NOMO-1 treated with DMSO at 0.1 percent for 48 hours (cell line): ENCODE results near the gene SHROOM1.
"Not testable (repeated sequence)": the region's sequence is repeated elsewhere in the genome, so short reads cannot be mapped to it uniquely, and the experiment has no call there.

Experiments used
- DNase-seq: peaks from one replicate; lab custom pipeline; 2025; ENCODE audit not compliant: unreplicated experiment; lab: John Stamatoyannopoulos, UW

SHROOM1 gene

DNA sequence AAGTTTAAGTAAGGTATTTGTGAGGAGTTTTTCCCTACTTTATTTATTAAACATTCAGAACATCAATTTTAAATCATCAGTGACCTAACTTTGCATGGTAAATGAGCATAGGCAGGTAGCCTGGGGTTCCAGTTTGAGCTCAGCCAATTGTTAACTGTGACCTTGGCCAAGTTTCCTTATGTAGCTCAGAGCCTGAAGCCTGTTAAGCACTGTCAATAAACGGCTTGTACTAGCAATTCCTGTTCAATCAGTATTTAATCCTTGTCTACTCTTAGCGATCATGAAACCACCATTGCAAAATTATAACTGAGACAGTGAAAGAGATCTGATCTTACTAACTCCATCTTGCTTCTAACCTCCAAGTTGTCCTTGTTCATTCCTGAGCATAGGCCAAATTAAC is 22.0 kb downstream of the SHROOM1 start:
- no peak for DNase-seq

DNA sequence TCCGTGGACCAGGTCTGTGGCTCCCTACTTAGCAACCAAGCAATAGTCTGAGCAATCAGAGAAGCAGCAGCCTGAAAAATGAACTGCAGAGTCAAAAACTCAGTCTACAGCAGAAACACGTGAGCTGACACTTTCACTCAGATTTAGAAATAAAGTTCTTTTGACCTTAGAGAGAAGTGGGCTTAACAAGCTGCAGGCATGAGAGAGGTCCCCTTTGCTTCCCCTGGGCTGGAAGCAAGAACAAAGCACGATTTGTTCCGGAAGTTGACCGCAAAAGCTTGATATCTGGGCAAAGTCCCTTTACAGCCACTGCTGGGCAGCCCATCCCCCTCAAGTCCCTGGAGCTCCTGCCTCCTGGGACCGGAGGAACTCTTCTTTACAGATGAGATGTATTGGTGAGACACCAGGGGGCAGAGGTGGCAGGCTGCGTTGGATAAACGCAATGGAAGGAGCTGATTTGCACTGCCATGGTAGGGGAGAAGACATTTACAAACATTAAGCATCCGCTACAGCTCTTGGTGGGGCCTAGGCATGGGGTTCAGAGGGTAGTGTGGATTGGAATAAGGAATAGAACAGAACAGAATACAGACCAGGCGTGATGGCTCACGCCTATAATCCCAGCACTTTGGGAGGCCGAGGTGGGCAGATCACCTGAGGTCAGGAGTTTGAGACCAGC is 23.1 kb downstream of the SHROOM1 start:
- DNase-seq = no peak

- not testable (repeated sequence) for DNase-seq
These were observed 23.7 kb downstream of the SHROOM1 start for GRCh38 chr5:132806804-132807162.

- DNase-seq = not testable (repeated sequence)
These were observed 24.6 kb downstream of the SHROOM1 start for GRCh38 chr5:132805872-132806271.

DNA sequence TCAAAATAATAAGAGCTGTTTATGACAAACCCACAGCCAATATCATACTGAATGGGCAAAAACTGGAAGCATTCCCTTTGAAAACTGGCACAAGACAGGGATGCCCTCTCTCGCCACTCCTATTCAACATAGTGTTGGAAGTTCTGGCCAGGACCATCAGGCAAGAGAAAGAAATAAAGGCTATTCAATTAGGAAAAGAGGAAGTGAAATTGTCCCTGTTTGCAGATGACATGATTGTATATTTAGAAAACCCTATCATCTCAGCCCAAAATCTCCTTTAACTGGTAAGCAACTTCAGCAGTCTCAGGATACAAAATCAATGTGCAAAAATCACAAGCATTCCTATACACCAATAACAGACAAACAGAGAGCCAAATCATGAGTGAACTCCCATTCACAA is 26.2 kb downstream of the SHROOM1 start:
- DNase-seq = not testable (repeated sequence)

DNA sequence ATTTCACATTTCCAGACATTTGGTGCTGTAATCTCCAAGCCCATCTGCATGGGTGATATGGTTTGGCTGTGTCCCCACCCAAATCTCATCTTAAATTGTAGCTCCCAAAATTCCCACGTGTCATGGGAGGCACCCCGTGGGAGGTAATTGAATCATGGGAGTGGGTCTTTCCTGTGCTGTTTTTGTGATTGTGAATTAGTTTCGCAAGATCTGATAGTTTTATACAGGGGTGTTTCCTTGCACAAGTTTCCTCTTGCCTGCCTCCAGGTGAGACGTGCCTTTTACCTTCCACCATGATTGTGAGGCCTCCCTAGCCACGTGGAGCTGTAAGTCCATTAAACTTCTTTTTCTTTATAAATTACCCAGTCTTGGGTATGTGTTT is 27.8 kb downstream of the SHROOM1 start:
- DNase-seq = not testable (repeated sequence)

DNA sequence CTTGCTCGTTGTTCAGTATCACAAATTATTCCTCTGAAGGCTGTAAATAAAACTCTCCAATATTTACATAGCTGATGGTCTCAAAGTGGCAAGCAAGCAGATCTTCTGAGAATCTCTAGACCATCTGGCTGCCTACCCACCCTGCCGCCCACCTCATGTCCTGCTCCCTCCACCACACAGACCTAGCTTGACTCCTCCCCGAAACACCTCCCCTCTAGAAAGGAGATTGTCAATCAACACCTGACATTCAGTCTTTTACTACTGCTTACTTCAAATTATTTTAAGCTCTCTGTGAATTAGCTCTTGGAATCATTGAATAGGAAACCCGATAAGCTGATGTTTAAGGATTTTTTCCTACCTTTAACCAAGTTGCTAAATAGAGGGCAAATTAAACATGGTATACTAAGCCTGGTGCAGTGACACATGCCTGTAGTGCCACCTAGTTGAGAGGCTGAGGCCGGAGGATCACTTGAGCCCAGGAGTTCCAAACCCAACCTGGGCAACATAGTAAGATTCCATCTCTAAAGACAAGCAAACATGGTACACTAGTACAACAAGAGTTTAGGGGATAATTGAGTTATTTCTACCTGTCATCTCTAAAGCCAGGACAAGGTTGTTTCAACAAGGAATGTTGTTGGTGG is 28.3 kb downstream of the SHROOM1 start:
- DNase-seq = no peak

DNA sequence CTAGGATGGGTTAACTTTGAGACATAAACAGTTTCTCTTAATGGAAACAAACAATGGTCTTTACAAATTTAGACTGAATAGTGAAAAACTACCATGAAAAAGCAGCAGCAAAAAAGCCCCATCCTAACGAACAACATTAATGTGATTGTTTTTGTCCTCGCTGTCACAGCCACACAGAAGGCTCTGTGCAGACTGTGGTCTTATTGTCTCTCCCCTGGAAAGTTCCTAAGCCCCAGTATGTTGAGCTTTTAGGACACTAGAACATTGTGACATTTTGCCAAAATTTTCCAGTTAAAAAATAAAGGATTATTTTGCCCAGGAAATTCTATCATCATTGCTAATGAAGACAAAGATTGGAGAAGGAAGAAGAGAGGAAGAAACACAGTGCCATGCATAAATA is 29.9 kb downstream of the SHROOM1 start:
- no peak for DNase-seq

DNA sequence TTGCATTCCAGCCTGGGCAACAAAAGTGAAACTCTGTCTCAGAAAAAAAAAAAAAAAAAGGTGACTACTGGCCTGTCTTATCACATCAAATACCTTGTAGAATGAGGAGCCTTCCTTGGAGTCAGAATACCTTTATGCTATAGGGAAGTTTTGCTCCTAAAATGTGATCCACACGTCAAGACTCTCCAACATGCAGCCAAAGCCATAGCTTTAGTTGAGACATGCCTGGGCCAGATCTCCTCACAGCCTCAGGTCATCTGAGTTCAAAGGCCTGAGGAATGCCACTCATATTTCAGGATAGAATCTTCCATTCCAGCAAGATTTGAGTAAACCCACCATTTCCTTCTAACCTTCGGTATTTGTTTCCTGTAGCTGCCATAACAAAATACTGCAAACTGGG is 31.1 kb downstream of the SHROOM1 start:
- DNase-seq = no peak

GRCh38 chr5:132797651-132798050 is 32.8 kb downstream of the SHROOM1 start:
- DNase-seq = no peak

GRCh38 chr5:132791026-132791425 is 39.4 kb downstream of the SHROOM1 start:
- no peak for DNase-seq

DNA sequence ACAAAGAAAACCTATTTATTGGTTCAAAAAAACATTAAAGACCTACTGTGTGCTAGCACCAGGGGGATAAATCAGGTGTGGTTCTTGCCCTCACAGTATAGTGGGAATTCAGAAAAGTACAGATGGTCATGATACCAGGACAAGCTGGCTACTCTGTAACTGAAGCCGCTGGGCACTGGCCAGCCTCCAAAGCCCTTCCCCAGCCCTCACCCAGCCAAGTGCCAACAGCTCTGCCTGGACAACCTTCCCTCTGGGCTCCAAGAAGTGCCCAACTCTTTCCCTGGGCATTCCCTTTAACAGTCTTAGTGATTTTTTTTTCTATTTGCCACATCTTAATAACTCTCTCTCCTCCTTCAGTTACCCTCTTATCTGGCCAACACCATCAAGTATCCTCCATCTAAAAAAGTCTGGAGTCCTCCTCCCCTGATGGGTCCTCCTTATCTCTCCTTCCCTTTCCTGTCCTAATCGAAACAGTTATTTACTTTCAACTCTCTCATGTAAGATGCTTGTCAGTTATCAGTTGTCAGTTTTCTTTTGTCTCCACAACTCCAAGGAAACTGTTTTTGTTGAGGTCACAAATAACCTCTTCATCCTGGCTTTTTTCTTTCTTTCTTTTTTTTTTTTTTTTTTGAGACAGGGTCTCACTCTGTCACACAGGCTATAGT is 40.1 kb downstream of the SHROOM1 start:
- DNase-seq = no peak

DNA sequence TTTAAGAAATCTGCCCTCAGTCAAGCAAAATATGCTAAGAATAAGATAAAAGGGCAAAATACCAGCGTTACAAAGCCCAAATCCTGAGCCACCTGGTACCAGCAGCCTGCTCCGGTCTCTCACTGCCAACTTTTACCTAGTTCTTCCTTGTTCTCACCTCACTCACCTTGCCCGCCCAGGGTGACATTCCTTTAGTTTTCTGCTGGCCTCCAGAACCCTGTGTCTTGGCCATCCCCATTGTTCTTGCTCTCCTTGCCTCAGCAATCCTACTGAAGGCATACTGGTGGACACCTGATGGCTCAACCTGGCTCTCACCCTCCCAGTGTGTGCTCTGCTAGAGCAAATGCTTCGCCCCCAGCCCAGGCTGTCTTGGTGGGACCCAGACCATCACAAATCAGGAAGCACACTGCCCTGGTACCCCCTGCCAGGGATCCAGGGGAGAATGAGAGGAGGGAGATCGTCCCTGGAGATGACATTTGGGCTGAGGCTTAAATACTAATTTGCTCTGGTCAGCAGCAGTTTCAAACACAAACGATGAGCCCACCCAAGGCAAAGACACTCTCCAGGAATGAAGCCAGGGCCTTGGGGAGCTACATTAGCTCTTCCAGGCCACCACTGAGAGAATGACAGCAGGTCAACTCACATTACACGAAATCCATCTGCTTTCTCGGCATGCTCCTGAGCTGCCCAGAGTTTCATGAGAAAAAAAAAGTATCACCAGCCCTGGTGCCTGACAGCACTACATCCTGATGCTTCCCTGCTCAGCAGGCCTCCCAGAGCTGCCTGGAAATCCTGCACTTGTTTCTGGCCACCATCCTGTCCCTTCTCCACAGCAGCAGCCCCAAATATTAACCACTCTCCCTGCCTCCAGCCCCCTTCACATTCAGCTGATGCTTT is 41.2 kb downstream of the SHROOM1 start:
- DNase-seq = no peak

GRCh38 chr5:132788508-132788907 is 41.9 kb downstream of the SHROOM1 start:
- no peak for DNase-seq

DNA sequence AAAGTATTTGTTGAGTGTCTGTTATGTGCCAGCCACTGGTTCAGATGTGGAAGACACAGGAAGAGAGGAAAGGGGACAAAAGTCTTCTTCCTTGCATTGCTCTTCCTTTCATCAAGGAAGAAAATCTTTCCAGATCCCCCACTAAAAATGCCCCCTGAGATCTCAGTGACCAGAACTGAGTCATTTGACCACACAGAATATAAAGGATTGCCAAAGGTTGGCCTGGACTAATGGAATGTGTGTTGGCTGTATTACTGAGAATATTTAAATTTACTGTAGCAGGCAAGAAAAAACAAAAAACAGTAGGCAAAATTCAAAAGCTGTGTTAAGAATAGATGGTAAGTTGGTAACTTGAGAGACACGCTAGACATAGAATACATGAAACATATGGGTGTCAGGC is 43.4 kb downstream of the SHROOM1 start:
- no peak for DNase-seq

DNA sequence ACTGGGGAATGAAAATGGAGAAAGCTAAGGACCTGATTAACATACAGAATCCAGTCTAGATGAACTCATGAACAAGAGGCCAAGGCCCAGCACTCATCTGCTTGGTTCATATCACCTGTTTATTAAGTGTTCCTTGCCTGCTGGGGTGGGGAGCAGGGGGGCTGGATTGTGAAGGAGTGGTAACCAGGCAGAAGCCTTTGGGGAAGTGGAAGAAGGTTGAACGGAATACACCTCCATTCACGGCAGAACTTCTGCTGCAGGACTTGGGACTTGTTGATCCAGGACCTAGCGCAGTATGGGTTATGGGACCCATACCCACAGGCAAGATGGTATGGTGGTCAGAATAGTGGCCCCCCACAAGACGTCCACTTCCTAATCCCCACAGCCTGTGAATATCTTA is 44.6 kb downstream of the SHROOM1 start:
- DNase-seq = no peak

DNA sequence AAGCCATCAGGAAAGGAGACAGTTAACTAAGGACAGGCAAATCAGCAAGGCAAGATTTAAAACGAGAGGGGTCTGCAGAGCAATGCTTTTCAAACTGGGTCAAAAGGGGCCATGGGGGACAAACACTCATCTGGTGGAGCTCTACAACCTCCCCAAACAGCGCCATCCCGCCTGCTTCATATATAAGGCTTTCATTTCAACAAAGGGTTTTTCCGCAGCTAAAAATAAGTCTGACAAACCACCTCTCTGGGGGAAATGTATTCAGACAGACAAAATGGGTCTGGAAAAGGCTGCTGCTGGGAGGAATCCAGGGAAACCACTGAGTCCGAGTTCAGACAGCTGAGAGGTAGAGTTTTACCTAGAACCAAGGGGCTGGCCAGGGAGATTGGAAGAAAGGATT is 45.1 kb downstream of the SHROOM1 start:
- no peak for DNase-seq

DNA sequence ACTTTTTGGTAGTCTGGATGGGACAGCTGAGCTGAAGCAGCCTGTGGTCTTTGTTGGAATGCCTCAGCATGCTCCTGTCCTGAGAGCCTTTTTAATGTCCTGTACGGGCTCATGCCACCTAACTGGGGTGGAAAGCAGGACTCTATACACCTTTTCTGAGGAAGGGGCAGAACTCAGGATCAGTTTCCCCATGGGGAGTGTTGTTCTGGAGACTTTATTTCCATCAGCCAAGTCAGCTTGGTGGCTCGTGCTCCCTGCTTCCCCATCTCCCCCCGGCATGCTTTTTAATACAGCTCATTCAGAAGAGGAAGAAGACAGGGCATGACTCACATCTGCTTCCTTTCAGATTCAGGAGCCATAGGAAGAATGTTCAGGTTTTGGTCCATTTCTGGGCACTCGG is 48.3 kb downstream of the SHROOM1 start:
- DNase-seq = peak; percentile 61

DNA sequence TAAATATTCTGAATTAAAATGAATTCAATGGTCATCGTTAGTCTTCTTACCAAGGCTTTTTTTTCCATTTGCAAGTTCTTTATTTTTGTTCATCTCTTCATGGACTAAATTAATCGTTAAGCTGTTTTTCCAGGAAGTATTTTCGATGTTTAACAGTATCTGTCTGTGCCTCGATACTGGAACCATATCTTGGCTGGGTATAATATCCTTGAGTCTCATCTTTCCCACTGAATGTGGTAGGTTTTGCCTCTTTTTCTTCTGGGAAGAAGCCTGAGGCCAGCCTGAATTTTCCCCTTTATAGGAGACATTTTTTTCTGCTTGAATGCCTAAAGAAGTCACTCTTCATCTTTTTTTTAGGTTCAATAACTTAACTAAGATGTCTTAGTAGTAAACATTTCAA is 49.4 kb downstream of the SHROOM1 start:
- no peak for DNase-seq

DNA sequence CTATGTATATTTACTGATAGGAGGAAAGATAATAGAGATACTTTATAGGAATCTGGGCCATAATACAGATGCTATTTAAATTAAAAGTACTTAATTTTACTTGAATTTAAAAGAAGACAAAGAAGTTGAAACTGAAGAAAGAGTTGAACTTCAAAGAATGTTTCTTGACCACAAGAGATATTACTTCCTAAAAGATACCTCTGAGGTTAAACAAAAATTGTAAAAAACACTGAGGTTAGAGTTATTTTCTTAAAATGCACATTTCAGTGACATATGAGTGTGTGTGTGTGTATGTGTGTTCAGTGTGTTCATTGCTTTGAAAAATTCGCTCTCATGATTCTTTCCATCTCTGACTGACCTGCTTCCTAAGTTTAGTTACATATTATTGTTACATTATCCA is 49.9 kb downstream of the SHROOM1 start:
- DNase-seq = no peak

DNA sequence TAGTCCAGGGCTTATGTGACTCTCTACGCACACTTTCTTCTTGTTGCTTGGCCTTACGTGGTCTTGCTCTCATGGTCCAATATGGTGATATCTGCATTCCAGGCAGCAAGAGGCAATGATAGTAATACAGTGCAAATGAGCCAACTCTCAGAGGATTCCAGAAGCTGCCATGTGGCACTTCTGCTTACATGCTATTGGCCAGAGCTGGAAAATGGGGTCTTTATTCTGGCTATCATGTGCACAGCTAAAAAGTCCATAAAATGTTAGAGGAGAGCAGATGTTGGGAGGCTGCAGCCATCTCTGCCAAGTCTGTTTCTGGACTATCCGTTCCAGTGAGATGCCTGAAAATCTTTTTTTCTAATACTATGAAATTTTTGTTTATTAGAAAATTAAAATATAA is 50.5 kb downstream of the SHROOM1 start:
- no peak for DNase-seq

DNA sequence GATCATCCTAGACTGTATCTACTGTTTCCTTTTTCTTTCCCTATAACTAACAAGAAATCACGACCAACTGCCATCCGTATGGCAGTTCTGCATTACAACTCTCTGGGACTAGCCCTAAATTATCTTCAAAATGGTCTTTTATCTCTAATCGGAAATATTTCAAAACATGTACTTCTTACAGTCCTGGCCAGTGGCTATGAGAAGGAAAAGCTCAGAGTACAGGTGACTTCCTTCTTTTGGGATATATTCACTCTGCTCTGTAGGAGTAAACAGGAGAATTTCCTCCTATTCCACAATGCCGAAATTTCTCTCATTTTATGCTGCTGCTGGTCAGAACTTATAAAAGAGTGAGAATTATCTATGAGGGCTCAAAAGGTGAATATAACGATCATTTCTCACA is 51.6 kb downstream of the SHROOM1 start:
- DNase-seq = no peak
